Left kidney (tissue), 2 donors: ENCODE measurements around the gene SNAP47. TPM values are rescaled to one million over a fixed set of nuclear protein-coding genes. Genes with fewer than 3 reads are reported as not detected.

ENCODE experiments used
- DNase-seq: peaks from one replicate; pipeline ENCODE4 v3.0.0-alpha.2; 2013
- polyA plus RNA-seq: library from polyadenylated mRNA; unstranded; fragments of 120-200 nt; gene quantifications from one replicate; pipeline ENCODE4 v1.2.1, GENCODE V29; 2013; ENCODE audit not compliant: insufficient read length

SNAP47 gene
- polyA plus RNA-seq, 1 donor: 43.2 TPM

DNA sequence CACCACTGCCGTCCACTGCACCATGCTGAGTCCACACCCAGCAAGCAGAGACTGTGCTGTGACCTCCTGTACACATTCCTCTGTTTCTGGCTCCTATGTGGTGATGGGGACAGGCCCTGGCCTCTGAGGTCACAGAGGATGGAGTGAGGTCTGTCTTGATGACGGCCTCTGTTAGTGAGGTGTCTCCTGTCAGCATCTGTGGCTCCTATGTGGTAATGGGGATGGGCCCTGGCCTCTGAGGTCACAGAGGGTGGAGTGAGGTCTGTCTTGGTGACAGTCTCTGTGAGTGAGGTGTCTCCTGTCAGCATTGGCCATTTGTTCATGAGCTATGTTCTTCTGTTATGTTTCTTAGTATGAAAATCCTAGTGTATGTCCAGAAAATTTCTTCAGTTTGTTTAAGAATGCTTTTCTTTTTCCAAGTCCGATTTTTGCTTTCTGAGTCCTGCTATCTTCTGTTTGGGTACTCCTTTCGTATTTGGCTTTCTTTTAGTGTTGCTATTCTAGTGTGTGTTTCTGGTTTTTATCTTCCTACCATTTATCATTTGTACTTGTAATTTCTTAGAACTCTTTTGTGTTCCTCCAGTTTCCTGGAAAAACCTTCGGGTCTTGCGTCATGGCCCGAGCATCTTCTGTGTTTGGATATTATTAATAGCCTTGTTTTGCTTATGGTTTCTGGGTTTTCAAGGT is 13.4 kb downstream of the SNAP47 start:
- DNase-seq: no peak

DNA sequence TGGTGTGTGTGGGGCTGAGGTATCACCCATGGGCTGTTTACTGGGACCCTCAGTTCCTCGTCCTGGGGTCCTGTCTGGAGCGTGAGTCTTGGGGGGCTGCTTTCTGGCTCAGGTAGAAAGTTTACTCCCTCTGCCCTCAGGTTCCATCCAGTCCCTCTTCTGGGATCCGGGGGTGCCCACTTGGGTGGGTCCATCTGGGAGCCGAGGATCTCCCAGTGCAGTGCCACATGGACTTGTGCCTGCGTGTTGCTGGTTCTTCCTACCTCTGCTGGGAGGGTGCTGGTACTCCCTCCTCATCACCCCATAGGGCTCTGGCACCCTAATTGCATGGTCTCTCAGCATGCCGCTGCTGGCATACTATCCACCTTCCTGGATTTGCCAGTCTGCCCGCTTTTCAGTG is 14.0 kb downstream of the SNAP47 start:
- no peak for DNase-seq

DNA sequence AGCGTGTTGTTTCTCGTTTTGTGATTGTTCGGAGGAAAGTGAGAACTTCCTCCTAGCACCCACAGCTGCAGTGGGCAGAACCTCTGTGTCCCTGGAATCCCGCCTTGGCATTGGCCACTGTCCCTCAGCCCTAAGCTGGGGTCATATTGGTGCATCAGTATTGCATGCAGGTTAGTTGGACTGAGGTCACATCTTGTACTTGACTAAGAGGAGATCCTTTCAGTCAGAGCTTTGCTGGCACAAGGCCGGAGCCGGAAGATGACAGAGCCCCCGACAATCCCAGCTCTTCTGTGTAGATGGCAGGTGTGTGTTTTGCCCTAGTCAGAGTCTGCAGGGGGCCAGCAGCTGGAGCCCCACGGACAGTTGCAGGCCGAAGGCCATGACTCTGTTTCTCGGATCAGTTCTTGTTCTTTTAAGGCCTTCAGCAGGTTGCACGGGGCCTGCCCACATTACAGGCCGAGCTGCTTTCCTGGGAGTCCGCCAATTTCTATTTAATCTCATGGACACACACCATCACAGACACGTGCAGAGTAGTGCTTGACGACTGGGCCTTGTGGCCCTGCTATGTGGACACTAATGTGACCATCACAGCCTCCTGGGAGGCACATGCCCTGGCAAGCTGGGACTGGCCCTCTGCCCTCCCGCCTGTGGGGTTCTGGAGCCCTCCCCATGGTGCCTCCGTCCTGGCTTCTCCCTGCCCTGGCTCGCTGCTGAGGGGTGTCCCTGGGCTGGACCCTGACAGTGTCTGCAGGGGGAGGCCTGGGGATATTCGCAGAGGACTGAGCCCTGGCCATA is 14.9 kb downstream of the SNAP47 start:
- no peak for DNase-seq

DNA sequence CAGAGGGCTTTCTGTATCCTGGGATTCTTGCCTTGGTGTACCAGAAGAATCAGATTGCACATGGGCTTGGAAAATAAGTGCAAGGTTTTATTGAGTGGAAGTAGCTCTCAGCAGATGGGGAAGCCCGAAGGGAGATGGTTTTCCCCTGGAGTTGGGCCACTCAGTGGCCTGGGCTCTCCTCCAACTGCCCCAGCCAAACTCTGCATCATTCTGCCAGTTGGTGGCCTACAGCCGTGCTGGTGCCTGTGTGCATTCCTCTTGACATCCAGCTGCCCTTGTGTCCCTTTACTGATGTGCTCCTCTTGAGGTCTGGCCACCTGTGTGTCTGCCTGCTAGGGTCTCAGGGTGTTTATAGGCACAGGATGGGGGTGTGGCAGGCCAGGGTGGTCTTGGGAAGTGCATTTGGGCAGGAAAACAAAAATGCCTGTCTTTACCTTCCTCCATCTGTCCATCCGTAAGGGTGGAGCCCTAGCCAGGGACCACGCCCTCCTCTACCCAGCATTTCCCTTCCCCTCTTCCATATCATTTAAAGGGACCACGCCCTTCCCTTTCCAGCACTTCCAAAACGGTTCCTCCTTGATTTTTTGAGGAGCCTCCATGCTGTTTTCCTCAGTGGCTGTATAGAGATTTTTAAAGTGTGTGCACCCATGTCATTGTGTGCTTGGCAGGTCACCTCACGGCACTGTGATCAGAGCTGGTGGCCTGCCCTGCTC is 18.9 kb downstream of the SNAP47 start:
- no peak for DNase-seq

DNA sequence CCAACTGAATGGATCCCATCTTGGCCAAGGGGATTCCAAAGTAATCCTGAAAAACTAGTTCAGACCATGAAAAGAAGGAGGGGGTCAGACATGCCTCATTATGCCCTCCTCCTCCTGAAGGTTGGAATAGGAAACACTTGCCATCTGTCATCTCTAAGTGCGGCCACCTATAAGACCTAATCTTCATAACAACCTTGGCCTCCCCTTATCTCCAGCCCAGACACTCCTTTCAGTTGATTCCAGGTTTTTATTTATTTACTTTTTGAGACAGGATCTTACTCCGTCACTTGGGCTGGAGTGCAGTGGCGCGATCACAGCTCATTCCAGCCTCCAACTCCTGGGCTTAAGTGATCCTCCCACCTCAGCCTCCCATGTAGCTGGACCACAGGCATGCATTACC is 19.7 kb downstream of the SNAP47 start:
- DNase-seq: no peak

DNA sequence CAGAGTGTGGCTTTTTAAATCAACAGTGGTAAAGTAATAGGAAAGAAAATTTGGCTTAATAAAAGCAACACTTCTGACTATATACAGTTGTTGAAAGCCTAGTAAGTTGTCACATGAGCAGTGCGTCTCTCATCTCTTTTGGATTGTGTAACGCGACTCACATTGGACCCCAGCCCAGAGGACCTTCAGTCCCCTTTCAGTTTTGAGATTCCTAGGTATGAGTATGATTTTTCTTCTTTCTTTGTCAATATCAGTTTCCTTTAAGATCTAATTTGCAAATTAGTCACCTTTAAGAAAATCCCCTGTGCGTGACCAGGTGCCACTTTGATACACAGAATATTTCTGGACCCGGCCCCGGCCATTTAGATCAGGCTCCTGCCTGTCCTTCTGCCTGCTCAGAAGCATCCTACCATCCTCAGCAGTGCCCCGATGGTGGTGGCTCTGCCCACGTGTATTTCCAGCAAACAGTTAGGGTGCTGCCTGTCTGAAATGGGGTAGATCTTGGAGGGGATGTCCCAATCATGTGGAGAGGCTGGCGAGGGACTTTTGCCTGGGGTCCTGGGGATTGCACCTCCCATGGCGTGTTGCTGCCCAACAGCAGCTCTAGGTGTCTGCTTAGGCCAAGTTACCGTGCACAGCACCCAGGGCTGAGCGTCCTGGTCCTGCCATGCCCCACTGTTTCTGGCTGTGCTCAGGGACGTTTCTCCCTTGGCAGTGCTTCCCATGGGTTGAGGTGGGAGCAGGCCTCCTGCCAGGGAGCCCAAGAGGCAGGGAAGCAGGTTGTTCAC is 21.1 kb downstream of the SNAP47 start:
- no peak for DNase-seq

DNA sequence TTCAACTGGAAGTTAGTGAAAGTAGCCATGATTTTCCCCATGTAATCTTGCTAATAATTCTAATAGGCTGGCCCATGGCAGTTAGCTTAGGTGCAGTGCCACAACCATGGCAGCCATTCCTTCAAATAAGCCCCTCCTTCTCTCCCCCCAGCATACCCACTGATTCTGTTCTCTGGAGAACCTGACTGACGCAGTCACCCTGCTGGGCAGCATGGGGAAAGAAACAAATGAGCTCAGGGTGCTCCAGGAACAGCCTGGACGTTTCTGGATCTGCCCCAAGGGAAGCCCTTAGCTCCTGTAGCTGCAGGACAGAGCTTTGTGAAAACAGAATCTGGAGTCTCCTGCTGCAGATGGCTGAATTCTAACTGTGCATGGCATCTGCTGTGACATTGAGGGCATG is 22.5 kb downstream of the SNAP47 start:
- no peak for DNase-seq

DNA sequence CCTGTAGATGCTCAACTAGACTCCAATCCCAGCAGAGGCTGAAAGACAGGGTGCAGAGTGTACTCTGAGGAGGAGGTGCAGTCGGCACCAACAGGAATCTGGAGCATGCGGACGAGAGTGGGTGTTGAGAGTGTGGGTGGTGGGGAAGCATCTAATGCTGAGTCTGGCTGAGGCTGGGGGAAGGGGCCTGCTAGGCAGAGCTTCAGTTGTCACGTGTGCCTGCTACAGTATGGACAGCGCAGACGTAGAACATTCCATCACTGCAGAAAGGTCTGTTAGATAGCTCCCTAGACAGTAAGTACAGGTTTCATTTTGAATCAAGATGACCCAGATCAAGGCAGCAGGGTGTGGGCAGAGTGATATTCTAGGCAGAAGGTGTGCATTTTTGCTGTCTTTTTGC is 23.1 kb downstream of the SNAP47 start:
- no peak for DNase-seq

DNA sequence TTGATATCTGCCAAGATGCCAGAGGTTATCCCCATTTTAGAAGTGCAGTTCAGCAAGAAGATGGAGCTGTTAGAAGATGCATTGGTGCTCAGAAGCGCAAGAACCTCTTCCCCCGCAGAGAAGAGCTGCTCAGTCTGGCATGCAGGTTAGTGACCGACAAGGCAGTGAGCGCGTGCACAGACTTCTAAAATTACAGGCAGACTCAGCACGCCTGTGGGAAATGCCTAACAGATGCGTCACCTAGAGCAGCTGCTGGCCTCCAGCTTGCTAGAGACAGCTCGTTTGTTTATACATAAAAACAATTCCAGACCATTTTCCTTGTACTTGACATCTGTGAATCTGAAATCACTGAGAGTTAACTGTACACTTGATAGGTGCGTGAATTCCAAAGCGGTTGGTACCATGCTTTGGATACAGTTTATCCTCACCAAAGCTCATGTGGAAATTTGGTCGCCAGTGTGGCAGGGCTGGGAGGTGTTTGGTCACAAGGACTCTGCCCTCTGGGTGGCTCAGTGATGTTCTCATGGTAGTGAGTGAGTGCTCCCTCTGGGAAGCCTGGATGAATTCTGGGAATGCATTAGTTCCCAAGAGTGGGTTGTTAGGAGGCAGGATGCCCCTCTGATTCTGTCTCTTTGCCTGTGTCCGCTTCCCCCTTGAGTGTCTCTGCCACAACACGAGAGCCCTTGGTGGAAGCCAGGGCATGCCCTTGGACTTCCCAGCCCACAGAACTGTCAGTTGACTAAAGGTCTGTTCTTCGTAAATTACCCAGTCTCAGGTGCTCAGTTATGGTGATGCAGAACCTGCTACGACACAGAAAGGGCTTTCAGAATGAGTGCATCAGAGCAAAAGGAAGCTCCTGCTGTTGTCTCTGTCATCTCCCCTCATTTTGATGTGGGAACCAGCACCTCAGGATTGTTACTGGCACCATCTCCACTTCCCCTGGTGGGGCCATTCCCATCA is 24.4 kb downstream of the SNAP47 start:
- peak; percentile 54 for DNase-seq

DNA sequence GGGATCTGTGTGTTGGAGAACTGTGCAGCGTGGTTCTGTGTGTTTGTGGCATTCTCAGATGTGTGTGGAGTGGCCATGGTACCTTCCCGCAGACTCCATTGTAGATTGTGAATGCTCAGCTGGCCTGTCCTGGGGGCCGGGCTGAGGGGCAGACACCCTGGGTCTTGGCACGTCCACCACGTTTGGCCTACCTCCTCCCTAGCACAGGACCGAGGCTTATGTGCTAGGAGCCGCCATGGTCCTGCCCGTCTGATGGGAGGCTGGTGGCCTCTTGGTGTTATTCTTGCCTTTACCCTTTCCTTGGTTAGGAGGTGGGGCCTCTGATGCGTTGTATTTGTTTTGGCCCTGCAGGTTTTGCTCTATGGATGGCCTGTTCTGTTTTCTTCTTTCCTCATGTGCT is 25.1 kb downstream of the SNAP47 start:
- DNase-seq: no peak

DNA sequence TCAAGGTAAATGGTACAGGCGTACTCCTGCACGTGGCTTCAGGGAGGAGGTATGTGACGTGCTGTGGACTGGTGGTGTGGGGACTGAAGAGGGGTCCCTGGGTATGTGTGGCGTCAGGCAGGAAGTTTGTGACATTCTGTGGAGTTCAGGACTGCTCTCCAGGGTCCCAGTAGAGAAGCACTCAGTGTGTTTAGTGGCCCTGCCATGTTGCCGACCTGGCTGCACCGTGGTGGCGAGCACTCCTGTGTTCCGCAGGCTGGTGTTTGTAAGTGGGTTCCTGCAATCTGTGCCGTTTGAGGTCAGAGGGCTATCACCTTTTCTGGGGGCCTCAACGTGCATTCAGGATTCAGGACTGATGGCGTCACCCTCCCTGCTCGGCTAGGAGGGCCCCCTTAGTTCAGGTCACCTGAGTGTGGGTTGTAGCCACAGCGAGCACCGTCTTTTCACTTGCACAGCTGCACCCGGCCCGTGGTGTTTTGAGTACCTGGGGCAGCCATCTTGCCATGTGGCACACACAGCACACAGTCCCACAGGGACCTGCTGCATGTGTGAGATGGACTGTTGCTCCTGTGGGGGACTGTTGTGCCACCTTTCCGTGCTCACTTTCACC is 26.5 kb downstream of the SNAP47 start:
- DNase-seq: no peak

DNA sequence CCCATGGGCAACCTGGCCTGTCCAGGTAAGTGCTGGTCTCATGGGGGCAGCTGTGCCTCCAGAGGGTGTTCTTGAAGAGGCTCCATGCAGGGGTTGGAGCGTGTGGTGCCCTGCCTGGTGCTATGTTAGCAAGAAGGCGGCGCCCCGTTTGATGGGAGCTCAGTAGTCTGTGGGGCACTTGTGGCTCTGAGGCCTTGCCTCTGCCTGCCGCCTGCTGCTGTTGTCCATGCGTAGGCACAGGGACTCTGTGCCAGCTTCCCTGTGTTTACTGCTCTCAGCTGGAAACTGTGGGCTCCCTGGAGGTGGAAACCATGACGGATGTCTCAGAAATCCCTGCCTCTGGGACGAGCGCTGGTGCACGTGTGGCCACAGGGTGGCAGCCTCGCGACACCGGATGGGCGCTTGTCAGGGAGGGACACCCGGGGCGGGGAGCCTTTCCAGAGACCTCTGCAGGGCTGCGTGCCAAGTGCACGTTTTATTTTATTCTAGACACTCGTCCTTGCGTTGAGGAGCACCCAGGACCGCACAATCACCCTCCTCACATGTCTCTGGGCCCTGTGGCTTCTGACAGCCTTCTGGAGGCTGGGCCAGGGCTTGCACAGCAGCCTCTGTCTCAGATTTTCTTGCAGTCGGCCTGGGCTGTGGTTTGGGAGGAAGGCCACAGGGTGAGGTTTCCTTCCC is 27.1 kb downstream of the SNAP47 start:
- peak; percentile 69 for DNase-seq

DNA sequence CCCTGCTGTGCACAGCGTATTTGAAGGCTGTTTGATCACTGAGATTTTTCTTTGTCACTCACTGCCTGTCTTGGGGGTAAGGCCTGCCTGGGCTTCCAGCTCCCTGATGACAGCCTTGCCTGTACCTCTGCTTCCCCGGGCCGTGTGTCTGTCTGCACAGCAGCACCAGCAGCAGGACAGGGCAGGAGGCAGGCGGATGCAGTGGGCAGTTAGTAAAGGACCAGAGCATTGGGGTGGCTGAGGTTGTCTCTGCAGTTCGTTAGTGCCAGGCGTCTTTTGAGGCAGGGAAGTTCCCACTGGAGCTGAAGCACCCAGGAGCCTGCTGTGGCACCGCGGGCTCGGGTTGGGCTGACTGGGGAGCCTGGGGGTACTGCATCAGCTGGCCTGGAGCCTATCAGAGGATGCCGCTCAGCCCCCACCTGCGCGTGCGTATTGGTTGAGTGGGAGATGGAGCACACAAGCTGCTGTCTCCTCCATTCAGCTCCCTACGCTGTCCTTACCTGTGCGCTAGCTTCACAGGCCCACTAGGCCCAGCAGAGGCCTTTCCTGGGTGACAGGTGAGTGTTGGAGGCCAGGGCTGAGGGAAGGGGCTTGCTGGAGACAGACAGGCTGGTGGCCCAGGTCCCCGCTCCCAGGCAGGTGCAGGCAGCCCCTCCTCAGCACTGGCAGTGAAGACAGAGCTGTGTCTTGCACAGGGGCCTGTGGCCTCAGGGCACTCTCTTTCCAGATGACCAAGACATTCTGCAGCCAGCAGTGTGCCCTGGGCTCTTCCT is 28.2 kb downstream of the SNAP47 start:
- DNase-seq: no peak

DNA sequence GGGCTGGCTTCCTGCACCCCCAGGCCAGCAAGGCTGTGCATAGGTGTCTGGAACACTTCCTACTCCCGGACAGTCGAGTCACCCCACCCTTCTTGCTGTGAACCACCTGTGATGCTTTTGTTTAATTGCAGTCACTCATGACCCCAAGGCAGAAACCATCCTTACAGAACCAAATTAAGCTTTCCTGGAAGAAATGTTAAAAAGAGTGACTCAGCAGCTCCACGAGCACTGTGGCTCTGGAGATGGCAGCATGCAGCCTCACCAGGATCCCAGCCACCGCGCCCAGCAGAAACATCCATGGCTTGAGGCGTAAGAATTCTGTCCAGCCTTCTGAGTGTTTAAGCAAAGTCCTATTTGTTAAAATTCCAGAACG is 28.8 kb downstream of the SNAP47 start:
- no peak for DNase-seq

DNA sequence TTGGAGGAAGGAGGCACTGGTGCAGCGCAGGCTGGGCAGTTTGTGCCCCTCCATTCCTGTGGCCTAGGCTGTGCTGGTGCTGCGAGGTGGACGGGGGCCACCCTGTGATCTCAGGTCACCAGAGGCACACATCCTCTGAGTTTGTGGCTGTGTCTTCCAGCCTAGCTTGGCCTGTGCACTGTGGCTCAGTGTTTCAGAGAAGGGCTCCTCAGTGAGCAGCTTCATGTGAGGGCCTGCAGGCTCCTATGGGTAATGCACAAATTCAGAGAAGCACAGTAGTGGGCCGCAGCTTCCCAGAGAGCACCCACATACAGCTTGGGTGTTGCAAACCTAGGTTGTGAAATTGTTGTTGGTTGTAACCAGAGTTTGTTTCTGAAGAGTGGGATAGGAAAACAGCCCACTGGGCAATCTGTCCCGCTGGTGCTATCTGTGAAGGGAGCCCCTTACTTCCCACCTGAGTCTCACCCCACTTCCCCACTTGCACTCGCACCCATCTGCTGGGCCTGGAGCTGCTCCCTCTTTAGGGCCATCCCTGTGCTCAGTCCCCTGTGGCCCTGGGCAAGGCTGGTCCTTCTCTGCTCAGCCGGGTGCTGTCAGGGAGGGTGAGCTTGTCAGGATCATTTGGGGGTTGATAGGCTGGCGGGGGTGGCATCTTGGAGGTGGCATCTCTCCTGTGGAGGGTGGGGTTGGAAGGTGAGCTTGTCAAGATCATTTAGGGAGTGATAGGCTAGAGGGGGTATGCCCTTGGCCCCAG is 30.2 kb downstream of the SNAP47 start:
- no peak for DNase-seq

DNA sequence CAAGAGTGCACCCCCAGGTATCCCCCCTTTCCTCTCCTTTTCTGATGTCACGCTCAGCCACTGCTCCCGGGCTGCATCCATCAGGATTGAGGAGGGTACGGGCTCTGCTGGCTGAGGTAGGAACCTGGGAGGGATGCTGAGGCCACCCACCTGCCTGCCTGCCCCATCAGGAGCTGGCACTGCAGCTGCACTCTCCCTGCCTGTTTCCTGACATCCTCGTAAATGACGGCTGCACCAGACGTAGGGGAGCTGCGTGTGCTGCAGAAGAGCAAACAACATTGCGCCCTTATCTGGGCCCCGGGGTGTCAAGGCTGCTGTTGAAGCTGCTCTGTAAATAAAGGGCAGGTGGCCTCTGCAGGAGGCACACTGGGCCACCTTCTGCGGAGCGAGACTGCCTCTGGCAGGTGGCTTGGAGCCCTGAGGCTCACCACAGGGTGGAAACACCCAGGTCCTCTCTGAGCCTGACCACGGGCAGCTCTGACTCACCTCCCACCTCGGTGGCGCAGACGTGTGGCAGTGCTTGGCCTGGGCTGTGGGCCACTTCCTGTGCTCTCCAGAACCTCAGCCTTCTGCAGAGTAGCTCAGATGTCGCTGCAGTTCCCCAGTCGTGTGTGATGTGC is 30.9 kb downstream of the SNAP47 start:
- no peak for DNase-seq

DNA sequence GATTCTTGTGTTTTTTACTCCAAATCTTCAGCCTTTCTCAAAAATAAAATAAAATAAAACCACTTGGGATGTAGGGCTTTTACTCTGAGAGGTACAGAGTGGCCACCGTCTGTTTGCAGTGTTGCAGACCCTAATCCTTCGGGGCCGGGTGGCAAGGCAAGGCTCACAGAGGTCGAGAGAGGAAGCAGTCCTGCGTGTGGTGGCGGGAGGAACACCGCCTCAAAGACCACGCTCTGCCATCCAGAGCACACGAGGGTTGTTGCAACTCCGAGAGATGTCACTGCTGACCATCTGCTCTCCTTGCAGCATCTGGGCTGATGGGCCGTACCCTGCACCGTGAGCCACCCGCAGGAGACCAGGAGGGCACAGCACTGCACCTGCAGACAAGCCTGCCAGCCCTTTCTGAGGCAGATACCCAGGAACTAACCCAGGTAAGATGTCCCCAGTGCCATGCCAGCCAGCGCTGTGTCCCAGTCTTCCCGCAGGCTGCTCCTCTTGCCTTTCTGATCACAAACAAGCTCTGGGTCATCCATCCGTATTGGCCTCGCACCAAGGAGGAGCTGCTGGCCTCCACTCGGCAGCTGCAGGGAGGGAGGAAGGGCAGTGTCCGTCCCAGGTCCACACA is 31.5 kb downstream of the SNAP47 start:
- no peak for DNase-seq
